Kidney tubule cell (primary cell): ENCODE data around the gene DESI2.

ENCODE experiments used
- DNase-seq: peaks from one replicate; pipeline ENCODE4 v3.0.0-alpha.2; 2018; ENCODE audit warnings: low spot score

The DESI2 gene

GRCh38 chr1:244755673-244756072 is 102.7 kb downstream of the DESI2 start:
- no peak for DNase-seq

GRCh38 chr1:244757091-244757939 is 104.4 kb downstream of the DESI2 start:
- DNase-seq, result no peak
